GM12878 (cell line): ENCODE data around the gene RASGRF2. TPM values are rescaled to one million over a fixed set of nuclear protein-coding genes. Genes with fewer than 3 reads are reported as not detected.
A peak's percentile ranks its signal among the peaks of the same experiment; 100 is the strongest.

Source experiments
- ATAC-seq: fragments of 200-7000 bp; cut with Tn5 transposase; 3 replicates; pipeline ENCODE4 v1.9.1; 2020; ENCODE audit warnings: mild to moderate bottlenecking, moderate library complexity
- BruUV-seq: library from RNA; stranded (reverse); fragments of 400-500 nt; replicated peaks from 2 replicates; lab custom pipeline; 2021; lab: Mats Ljungman, UMichigan
- CTCF ChIA-PET: fragments of 300-600 bp; sonication (Branson Sonifier 250); formaldehyde crosslinking; extraction: SDS; loops from one replicate; lab custom pipeline; 2021; ENCODE audit warnings: inconsistent platforms; lab: Yijun Ruan, JAX
- POLR2A ChIA-PET: fragments of 350-600 bp; formaldehyde crosslinking; extraction: SDS; loops from one replicate; lab custom pipeline; 2021; ENCODE audit warnings: inconsistent platforms; lab: Charles Lee
- RAD21 ChIA-PET: fragments of 300-600 bp; sonication (Branson Sonifier 250); formaldehyde crosslinking; loops from one replicate; lab custom pipeline; 2023; ENCODE audit warnings: antibody characterized with exemption; ENCODE audit not compliant: unreplicated experiment; lab: Charles Lee
- SMC1A ChIA-PET: fragments of 300-600 bp; sonication (Branson Sonifier 250); formaldehyde crosslinking; loops from one replicate; lab custom pipeline; 2023; ENCODE audit not compliant: unreplicated experiment, uncharacterized antibody; lab: Charles Lee
- DNase-seq: peaks from one replicate; pipeline ENCODE4 v3.0.0-alpha.2; 2011; ENCODE audit warnings: low read depth, low spot score
- FAIRE-seq: peaks from 3 replicates; lab custom pipeline; 2011; peaks lifted over from hg19 to GRCh38; lab: Jason Lieb, UNC
- H2AFZ ChIP-seq: 2 replicates; pipeline ENCODE4 v1.6.0; 2011; ENCODE audit warnings: low read depth, low read length, control low read depth; ENCODE audit not compliant: control insufficient read depth
- H3K27ac ChIP-seq: 2 replicates; pipeline ENCODE4 v1.5.1; 2011; ENCODE audit warnings: control low read depth; ENCODE audit not compliant: control insufficient read depth, insufficient read depth
- H3K27me3 ChIP-seq, 2 experiments: replicated peaks in 1 of 2; 2 replicates each; pipeline versions ENCODE4 v1.6.0 to v1.6.1; 2011; ENCODE audit warnings: low read length in 1 of 2; ENCODE audit not compliant: control insufficient read depth in 2 of 2, insufficient read depth in 2 of 2
- H3K36me3 ChIP-seq, 2 experiments: 2 replicates each; pipeline ENCODE4 v1.5.1; 2011; ENCODE audit warnings: low read length in 1 of 2; ENCODE audit not compliant: control insufficient read depth in 2 of 2, insufficient read depth in 2 of 2
- H3K4me1 ChIP-seq: 2 replicates; pipeline ENCODE4 v1.6.1; 2011; ENCODE audit warnings: mild to moderate bottlenecking, low read length, moderate library complexity, mixed read lengths; ENCODE audit not compliant: control insufficient read depth, insufficient read depth
- H3K4me2 ChIP-seq: 2 replicates; pipeline ENCODE4 v1.6.0; 2011; ENCODE audit warnings: control low read depth; ENCODE audit not compliant: control insufficient read depth, insufficient read depth
- H3K4me3 ChIP-seq: fragments of 200-600 bp; sonication (generic); 2 replicates; pipeline ENCODE4 v1.5.1; 2016
- H3K79me2 ChIP-seq: 2 replicates; pipeline ENCODE4 v1.6.0; 2011; ENCODE audit warnings: low read length; ENCODE audit not compliant: control insufficient read depth, insufficient read depth
- H3K9ac ChIP-seq: 2 replicates; pipeline ENCODE4 v1.8.0; 2011; ENCODE audit warnings: low read length, control low read depth, mixed read lengths; ENCODE audit not compliant: control insufficient read depth, insufficient read depth
- H3K9me3 ChIP-seq: replicated peaks from 3 replicates; pipeline ENCODE4 v1.5.1; 2011; ENCODE audit warnings: mild to moderate bottlenecking, low read length; ENCODE audit not compliant: control insufficient read depth, insufficient read depth
- H4K20me1 ChIP-seq: 2 replicates; pipeline ENCODE4 v1.6.0; 2011; ENCODE audit not compliant: control insufficient read depth, insufficient read depth
- BCL11A ChIP-seq: IDR thresholded peaks from 2 replicates; pipeline ENCODE4 v1.6.1; 2011; ENCODE audit warnings: low read depth, low read length
- CREM ChIP-seq: IDR thresholded peaks from 2 replicates; pipeline ENCODE4 v1.6.1; 2014; ENCODE audit warnings: antibody characterized with exemption, low read depth
- DPF2 ChIP-seq: fragments of 450-650 bp; IDR thresholded peaks from 2 replicates; pipeline ENCODE4 v1.6.1; 2017; ENCODE audit warnings: mild to moderate bottlenecking
- EP300 ChIP-seq, 2 experiments: fragments of 150-350 bp in 1 of 2; IDR thresholded peaks; 2 replicates each; pipeline ENCODE4 v1.6.1; 2011 to 2012; ENCODE audit warnings: low read depth in 2 of 2, low read length in 2 of 2, borderline replicate concordance in 1 of 2, improper control_type of control experiment in 1 of 2, inconsistent platforms in 1 of 2; ENCODE audit not compliant: control insufficient read depth in 1 of 2
- EZH2 ChIP-seq: IDR thresholded peaks from 2 replicates; pipeline ENCODE4 v1.6.1; 2012; ENCODE audit warnings: low read depth, mild to moderate bottlenecking, control low read depth, inconsistent platforms, low read length, borderline replicate concordance; ENCODE audit not compliant: control insufficient read depth
- GATAD2B ChIP-seq: fragments of 450-650 bp; conservative IDR thresholded peaks from 2 replicates; pipeline ENCODE4 v1.6.1; 2017; ENCODE audit warnings: low read depth, mild to moderate bottlenecking, moderate library complexity
- IKZF1 ChIP-seq: fragments of 450-650 bp; conservative IDR thresholded peaks from 2 replicates; pipeline ENCODE4 v1.6.1; 2017; ENCODE audit warnings: antibody characterized with exemption, mild to moderate bottlenecking
- IKZF2 ChIP-seq, 2 experiments: fragments of 450-650 bp; IDR thresholded peaks; 2 replicates each; pipeline ENCODE4 v1.6.1; 2017; ENCODE audit warnings: mild to moderate bottlenecking in 2 of 2, moderate library complexity in 2 of 2
- MEF2A ChIP-seq: IDR thresholded peaks from 2 replicates; pipeline ENCODE4 v1.6.1; 2011; ENCODE audit warnings: low read depth, mild to moderate bottlenecking, low read length, moderate library complexity; ENCODE audit not compliant: insufficient read depth
- RAD21 ChIP-seq: IDR thresholded peaks from 2 replicates; pipeline ENCODE4 v1.6.1; 2011; ENCODE audit warnings: mild to moderate bottlenecking, low read depth, low read length, moderate library complexity; ENCODE audit not compliant: insufficient read depth
- RB1 ChIP-seq: fragments of 450-650 bp; formaldehyde crosslinking; IDR thresholded peaks from 2 replicates; pipeline ENCODE4 v1.6.1; 2017; ENCODE audit warnings: mild to moderate bottlenecking, borderline replicate concordance
- SIN3A ChIP-seq: IDR thresholded peaks from 2 replicates; pipeline ENCODE4 v1.6.1; 2012; ENCODE audit warnings: low read depth, low read length, improper control_type of control experiment
- SREBF2 ChIP-seq: IDR thresholded peaks from 2 replicates; pipeline ENCODE4 v1.6.1; 2012; ENCODE audit warnings: mild to moderate bottlenecking, low read length
- TARDBP ChIP-seq: IDR thresholded peaks from 2 replicates; pipeline ENCODE4 v1.6.1; 2016; ENCODE audit warnings: borderline replicate concordance
- ZBED1 ChIP-seq: IDR thresholded peaks from 2 replicates; pipeline ENCODE4 v1.6.1; 2016; ENCODE audit warnings: borderline replicate concordance
- ZZZ3 ChIP-seq: IDR thresholded peaks from 2 replicates; pipeline ENCODE4 v1.6.1; 2011; ENCODE audit warnings: low read depth; ENCODE audit not compliant: control insufficient read depth, insufficient read length
- WGBS: methylation state at CpG from one replicate; pipeline ENCODE4 v1.1.6; 2016; ENCODE audit warnings: low lambda C conversion rate; ENCODE audit not compliant: insufficient replicate concordance, insufficient coverage; ENCODE audit errors: missing lambda C conversion rate; 5-methylcytosine and 5-hydroxymethylcytosine counted together
- in situ Hi-C: fragments of 300-500 bp; cut with MboI; formaldehyde crosslinking; loops from 9 replicates; pipeline ENCODE4 v1.14.3; 2018; ENCODE audit warnings: mixed read lengths
- intact Hi-C: fragments of 100-400 bp; cut with micrococcal nuclease; formaldehyde crosslinking; loops from one replicate; pipeline ENCODE4 v1.14.2; 2022; ENCODE audit not compliant: unreplicated experiment
- polyA plus RNA-seq, 11 experiments: library from polyadenylated mRNA; depleted of rRNA in 4 of 11; unstranded in 6 of 11; stranded (reverse) in 5 of 11; fragments of >200 nt; fragmentation: Nextera tagmentation in 4 of 11; fragmentation: Illumina TruSeq in 1 of 11; extraction: Ambion mirVana in 4 of 11; extraction: Trizol in 1 of 11; gene quantifications; 1 replicate in 1 of 11; 2 replicates in 10 of 11; pipeline versions ENCODE4 v1.2.1 to v1.2.3, GENCODE V29; 2011 to 2016; ENCODE audit warnings: inconsistent platforms in 2 of 11, missing spikeins in 2 of 11, low read depth in 1 of 11
- total RNA-seq, 4 experiments: library from RNA; depleted of rRNA in 3 of 4; stranded (reverse); fragments of >200 nt in 3 of 4; fragmentation: Illumina TruSeq in 1 of 4; extraction: Trizol in 1 of 4; gene quantifications; 2 replicates each; pipeline versions ENCODE4 v1.2.1 to v1.2.3, GENCODE V29; 2013 to 2021
- TF ChIP-seq, protein P1 (sequence below): IDR thresholded peaks from 2 replicates; pipeline ENCODE4 v1.6.1; 2012; ENCODE audit warnings: low read depth, low read length, improper control_type of control experiment
- TF ChIP-seq, protein P2 (sequence below): fragments of 450-650 bp; IDR thresholded peaks from 2 replicates; pipeline ENCODE4 v1.6.1; 2018; ENCODE audit warnings: borderline replicate concordance, mild to moderate bottlenecking; ENCODE audit not compliant: partially characterized antibody
- TF ChIP-seq, protein P3 (sequence below): IDR thresholded peaks from 2 replicates; pipeline ENCODE4 v1.6.1; 2012; ENCODE audit warnings: low read length, inconsistent platforms

The RASGRF2 gene
- total and polyA plus RNA-seq, 10 of the 15 experiments (the other 5 are each of a cell fraction or from before 2014, with no cell fraction given), result 0.05 to 0.24 (median 0.07) TPM

DNA sequence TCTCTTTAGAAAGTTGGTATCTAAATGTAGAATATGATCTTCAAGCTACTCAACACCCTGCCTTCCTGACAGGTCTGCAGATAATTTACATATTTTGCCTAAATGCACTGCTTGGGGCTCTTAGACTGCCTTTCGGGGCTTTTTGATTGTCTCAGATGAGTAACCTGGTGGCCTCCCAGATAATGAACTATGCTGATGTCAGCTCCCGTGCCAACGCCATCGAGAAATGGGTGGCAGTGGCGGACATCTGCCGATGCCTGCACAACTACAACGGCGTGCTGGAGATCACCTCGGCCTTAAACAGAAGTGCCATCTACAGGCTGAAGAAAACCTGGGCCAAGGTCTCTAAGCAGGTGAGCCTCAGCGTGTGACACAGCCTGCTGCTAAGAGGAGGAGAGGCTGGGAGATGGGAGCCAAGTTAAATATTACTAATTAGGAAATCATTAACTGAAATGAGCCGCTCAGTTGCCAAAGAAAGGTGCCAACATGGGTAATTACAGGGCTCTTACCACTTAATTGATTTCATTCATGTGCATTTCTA, 252.1 kb downstream of the RASGRF2 start:
- Histone ChIP-seq H3K27me3 (no peaks in the 10 kb centered on the region), H3K27ac (no peak overlapping the region), H4K20me1 (no peaks in the 10 kb centered on the region), H3K9me3 (no peaks in the 10 kb centered on the region), H3K36me3 (no peaks in the 10 kb centered on the region), H3K79me2 (no peaks in the 10 kb centered on the region), H3K4me3 (no peak overlapping the region), H3K4me1 (peaks cover 18% of the 10 kb centered on the region; the same call in 1 of the 2 replicates), H3K4me2 (peak overlapping the region; percentile 33; the same call in 1 of the 2 replicates), H2AFZ (peak overlapping the region; percentile 13), H3K9ac (no peak overlapping the region)
- no TSS peak for BruUV-seq
- FAIRE-seq (no peak), DNase-seq (peak; percentile 51), ATAC-seq (peak; percentile 85)
- ChIA-PET POLR2A (interaction anchor here (0.7 to 1.6 kb wide), 3 partner anchors 89 to 1140 kb away, joined by 3 to 4 read pairs (median 4); partner anchors contain the start of gene ZCCHC9), RAD21 (interaction anchor here (0.6 to 1.4 kb wide), 4 partner anchors 9 to 86 kb away, joined by 3 to 4 read pairs (median 4); no protein-coding TSS in a partner anchor), CTCF (interaction anchor here (0.9 to 1.9 kb wide), 7 partner anchors 9 to 47 kb away, joined by 3 to 8 read pairs (median 4); no protein-coding TSS in a partner anchor), SMC1A (interaction anchor here (0.7 to 1.4 kb wide), 7 partner anchors 9 to 37 kb away, joined by 3 to 5 read pairs (median 3); no protein-coding TSS in a partner anchor)
- WGBS, result 2% methylated on average over 11 of the region's 11 CpGs
- in situ Hi-C loops, result no loop called here
- intact Hi-C loops, result loop anchor here (5.0 kb wide), 1 partner anchor 75 kb away; no protein-coding TSS in a partner anchor
- TF ChIP-seq, protein P1, sequence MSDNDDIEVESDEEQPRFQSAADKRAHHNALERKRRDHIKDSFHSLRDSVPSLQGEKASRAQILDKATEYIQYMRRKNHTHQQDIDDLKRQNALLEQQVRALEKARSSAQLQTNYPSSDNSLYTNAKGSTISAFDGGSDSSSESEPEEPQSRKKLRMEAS, result no peak
- TF ChIP-seq SIN3A, result no peak
- TF ChIP-seq RAD21, result no peak
- TF ChIP-seq BCL11A, result peak; percentile 17; the same call in 1 of the 2 replicates
- peak; percentile 47; the same call in 1 of the 2 replicates for TF ChIP-seq GATAD2B
- no peak for TF ChIP-seq TARDBP
- 0 out of 2 replicates have a peak, but pooled peaks have one; percentile 59 for TF ChIP-seq IKZF1
- TF ChIP-seq, protein P2, sequence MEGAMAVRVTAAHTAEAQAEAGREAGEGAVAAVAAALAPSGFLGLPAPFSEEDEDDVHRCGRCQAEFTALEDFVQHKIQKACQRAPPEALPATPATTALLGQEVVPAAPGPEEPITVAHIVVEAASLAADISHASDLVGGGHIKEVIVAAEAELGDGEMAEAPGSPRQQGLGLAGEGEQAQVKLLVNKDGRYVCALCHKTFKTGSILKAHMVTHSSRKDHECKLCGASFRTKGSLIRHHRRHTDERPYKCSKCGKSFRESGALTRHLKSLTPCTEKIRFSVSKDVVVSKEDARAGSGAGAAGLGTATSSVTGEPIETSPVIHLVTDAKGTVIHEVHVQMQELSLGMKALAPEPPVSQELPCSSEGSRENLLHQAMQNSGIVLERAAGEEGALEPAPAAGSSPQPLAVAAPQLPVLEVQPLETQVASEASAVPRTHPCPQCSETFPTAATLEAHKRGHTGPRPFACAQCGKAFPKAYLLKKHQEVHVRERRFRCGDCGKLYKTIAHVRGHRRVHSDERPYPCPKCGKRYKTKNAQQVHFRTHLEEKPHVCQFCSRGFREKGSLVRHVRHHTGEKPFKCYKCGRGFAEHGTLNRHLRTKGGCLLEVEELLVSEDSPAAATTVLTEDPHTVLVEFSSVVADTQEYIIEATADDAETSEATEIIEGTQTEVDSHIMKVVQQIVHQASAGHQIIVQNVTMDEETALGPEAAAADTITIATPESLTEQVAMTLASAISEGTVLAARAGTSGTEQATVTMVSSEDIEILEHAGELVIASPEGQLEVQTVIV, result no peak
- no peak for TF ChIP-seq ZZZ3
- TF ChIP-seq CREM, result peak; percentile 68
- TF ChIP-seq SREBF2, result no peak
- TF ChIP-seq EZH2, result no peak
- TF ChIP-seq, protein P3, sequence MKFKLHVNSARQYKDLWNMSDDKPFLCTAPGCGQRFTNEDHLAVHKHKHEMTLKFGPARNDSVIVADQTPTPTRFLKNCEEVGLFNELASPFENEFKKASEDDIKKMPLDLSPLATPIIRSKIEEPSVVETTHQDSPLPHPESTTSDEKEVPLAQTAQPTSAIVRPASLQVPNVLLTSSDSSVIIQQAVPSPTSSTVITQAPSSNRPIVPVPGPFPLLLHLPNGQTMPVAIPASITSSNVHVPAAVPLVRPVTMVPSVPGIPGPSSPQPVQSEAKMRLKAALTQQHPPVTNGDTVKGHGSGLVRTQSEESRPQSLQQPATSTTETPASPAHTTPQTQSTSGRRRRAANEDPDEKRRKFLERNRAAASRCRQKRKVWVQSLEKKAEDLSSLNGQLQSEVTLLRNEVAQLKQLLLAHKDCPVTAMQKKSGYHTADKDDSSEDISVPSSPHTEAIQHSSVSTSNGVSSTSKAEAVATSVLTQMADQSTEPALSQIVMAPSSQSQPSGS, result no peak
- TF ChIP-seq ZBED1, result no peak
- TF ChIP-seq MEF2A, result no peak
- TF ChIP-seq DPF2, result 0 out of 2 replicates have a peak, but pooled peaks have one; percentile 45
- peak; percentile 26; the same call in 1 of the 2 replicates for TF ChIP-seq RB1
- TF ChIP-seq IKZF2 (IDR thresholded peaks at IDR 0.05), result peak in 1 of 2 experiments; percentile 41; a peak in 1 of 4 replicates
- no peak for TF ChIP-seq EP300 (IDR thresholded peaks at IDR 0.05; ENCODE audit: borderline replicate concordance in 1 of 2, control insufficient read depth in 1 of 2, low read depth in 2 of 2, low read length in 2 of 2)
